RCC 7860 (cell line): Measurements from ENCODE around the gene PGBD5.

Experiments
- DNase-seq: peaks from one replicate; pipeline ENCODE4 v3.0.0-alpha.2; 2015; ENCODE audit warnings: low spot score
- FAIRE-seq: peaks from 2 replicates; lab custom pipeline; 2012; peaks lifted over from hg19 to GRCh38; lab: Jason Lieb, UNC

PGBD5 gene

GRCh38 chr1:230351514-230351913 is 74.6 kb downstream of the PGBD5 start:
- FAIRE-seq: no peak
- DNase-seq: no peak

GRCh38 chr1:230350208-230350921 is 75.8 kb downstream of the PGBD5 start:
- FAIRE-seq (no peak), DNase-seq (peak; percentile 10)

GRCh38 chr1:230349020-230349393 is 77.1 kb downstream of the PGBD5 start:
- DNase-seq (no peak), FAIRE-seq (no peak)

GRCh38 chr1:230348386-230349019 is 77.6 kb downstream of the PGBD5 start:
- no peak for FAIRE-seq
- no peak for DNase-seq

GRCh38 chr1:230347896-230348295 is 78.2 kb downstream of the PGBD5 start:
- DNase-seq (no peak), FAIRE-seq (no peak)

- FAIRE-seq (no peak), DNase-seq (no peak)
Observed at GRCh38 chr1:230345139-230345885, 80.8 kb downstream of the PGBD5 start.

GRCh38 chr1:230342699-230343098 is 83.4 kb downstream of the PGBD5 start:
- DNase-seq (no peak), FAIRE-seq (no peak)

- no peak for FAIRE-seq
- no peak for DNase-seq
Observed at GRCh38 chr1:230342019-230342418, 84.1 kb downstream of the PGBD5 start.

GRCh38 chr1:230341162-230341546 is 85.0 kb downstream of the PGBD5 start:
- DNase-seq (no peak), FAIRE-seq (no peak)

- DNase-seq (no peak), FAIRE-seq (no peak)
Observed at GRCh38 chr1:230340526-230341161, 85.5 kb downstream of the PGBD5 start.

GRCh38 chr1:230339033-230339432 is 87.1 kb downstream of the PGBD5 start:
- no peak for DNase-seq
- no peak for FAIRE-seq

GRCh38 chr1:230337266-230337665 is 88.9 kb downstream of the PGBD5 start:
- DNase-seq (no peak), FAIRE-seq (no peak)

- FAIRE-seq (no peak), DNase-seq (no peak)
Observed at GRCh38 chr1:230335861-230336522, 90.1 kb downstream of the PGBD5 start.

GRCh38 chr1:230334447-230334837 is 91.7 kb downstream of the PGBD5 start:
- no peak for DNase-seq
- FAIRE-seq: no peak

GRCh38 chr1:230333590-230334446 is 92.3 kb downstream of the PGBD5 start:
- FAIRE-seq (no peak), DNase-seq (no peak)

GRCh38 chr1:230332575-230333066 is 93.5 kb downstream of the PGBD5 start:
- DNase-seq: no peak
- no peak for FAIRE-seq

- FAIRE-seq: no peak
- no peak for DNase-seq
Observed at GRCh38 chr1:230332061-230332460, 94.1 kb downstream of the PGBD5 start.

- FAIRE-seq: no peak
- no peak for DNase-seq
Observed at GRCh38 chr1:230330157-230330556, 96.0 kb downstream of the PGBD5 start.

- FAIRE-seq: peak; percentile 78
- DNase-seq: peak; percentile 72
Observed at GRCh38 chr1:230328342-230329015, 97.7 kb downstream of the PGBD5 start.
